Occipital lobe (tissue), 2 donors: Measurements from ENCODE around the gene DSCAML1. TPM values are rescaled to one million over a fixed set of nuclear protein-coding genes. Genes with fewer than 3 reads are reported as not detected.

Source experiments
- DNase-seq: peaks from one replicate; lab custom pipeline; 2025; lab: John Stamatoyannopoulos, UW
- total RNA-seq: library from RNA; depleted of rRNA; stranded (reverse); fragments of >200 nt; gene quantifications from one replicate; pipeline ENCODE4 v1.2.3, GENCODE V29; 2014

The DSCAML1 gene
- total RNA-seq, 1 donor from 2014 or later: 7.6 TPM

- peak; percentile 76 for DNase-seq
Measured at GRCh38 chr11:117641008-117641915, 155.8 kb downstream of the DSCAML1 start.

GRCh38 chr11:117640041-117640440 is 157.0 kb downstream of the DSCAML1 start:
- DNase-seq: no peak

- DNase-seq: no peak
Measured at GRCh38 chr11:117639601-117640000, 157.4 kb downstream of the DSCAML1 start.

- DNase-seq: no peak
Measured at GRCh38 chr11:117638911-117639543, 158.0 kb downstream of the DSCAML1 start.

- DNase-seq: no peak
Measured at GRCh38 chr11:117634756-117635603, 162.0 kb downstream of the DSCAML1 start.

- DNase-seq: no peak
Measured at GRCh38 chr11:117633976-117634755, 162.8 kb downstream of the DSCAML1 start.

GRCh38 chr11:117633186-117633754 is 163.7 kb downstream of the DSCAML1 start:
- no peak for DNase-seq

- no peak for DNase-seq
Measured at GRCh38 chr11:117632306-117632705, 164.7 kb downstream of the DSCAML1 start.

- no peak for DNase-seq
Measured at GRCh38 chr11:117631336-117632140, 165.5 kb downstream of the DSCAML1 start.

GRCh38 chr11:117629891-117630538 is 167.0 kb downstream of the DSCAML1 start:
- DNase-seq: no peak

- no peak for DNase-seq
Measured at GRCh38 chr11:117629146-117629545, 167.9 kb downstream of the DSCAML1 start.

- no peak for DNase-seq
Measured at GRCh38 chr11:117627259-117627658, 169.8 kb downstream of the DSCAML1 start.

- DNase-seq: no peak
Measured at GRCh38 chr11:117626576-117626975, 170.4 kb downstream of the DSCAML1 start.

- DNase-seq: no peak
Measured at GRCh38 chr11:117625237-117625636, 171.8 kb downstream of the DSCAML1 start.

- no peak for DNase-seq
Measured at GRCh38 chr11:117623831-117624271, 173.2 kb downstream of the DSCAML1 start.

- no peak for DNase-seq
Measured at GRCh38 chr11:117621226-117621625, 175.8 kb downstream of the DSCAML1 start.

- DNase-seq: no peak
Measured at GRCh38 chr11:117620659-117621058, 176.4 kb downstream of the DSCAML1 start.

- DNase-seq: no peak
Measured at GRCh38 chr11:117620086-117620485, 176.9 kb downstream of the DSCAML1 start.

- DNase-seq: no peak
Measured at GRCh38 chr11:117619661-117620060, 177.4 kb downstream of the DSCAML1 start.
